NCI-H2196 (cell line): ENCODE data around the gene ZBTB46.

Source experiments
- DNase-seq: peaks from one replicate; lab custom pipeline; 2025; ENCODE audit not compliant: unreplicated experiment; lab: John Stamatoyannopoulos, UW

Gene ZBTB46

DNA sequence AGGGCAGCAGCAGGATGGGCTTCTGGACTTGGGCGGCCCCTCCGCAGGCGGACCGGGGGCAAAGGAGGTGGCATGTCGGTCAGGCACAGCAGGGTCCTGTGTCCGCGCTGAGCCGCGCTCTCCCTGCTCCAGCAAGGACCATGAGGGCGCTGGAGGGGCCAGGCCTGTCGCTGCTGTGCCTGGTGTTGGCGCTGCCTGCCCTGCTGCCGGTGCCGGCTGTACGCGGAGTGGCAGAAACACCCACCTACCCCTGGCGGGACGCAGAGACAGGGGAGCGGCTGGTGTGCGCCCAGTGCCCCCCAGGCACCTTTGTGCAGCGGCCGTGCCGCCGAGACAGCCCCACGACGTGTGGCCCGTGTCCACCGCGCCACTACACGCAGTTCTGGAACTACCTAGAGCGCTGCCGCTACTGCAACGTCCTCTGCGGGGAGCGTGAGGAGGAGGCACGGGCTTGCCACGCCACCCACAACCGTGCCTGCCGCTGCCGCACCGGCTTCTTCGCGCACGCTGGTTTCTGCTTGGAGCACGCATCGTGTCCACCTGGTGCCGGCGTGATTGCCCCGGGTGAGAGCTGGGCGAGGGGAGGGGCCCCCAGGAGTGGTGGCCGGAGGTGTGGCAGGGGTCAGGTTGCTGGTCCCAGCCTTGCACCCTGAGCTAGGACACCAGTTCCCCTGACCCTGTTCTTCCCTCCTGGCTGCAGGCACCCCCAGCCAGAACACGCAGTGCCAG lies 134.3 kb downstream of the ZBTB46 start, which contains the start of gene TNFRSF6B:
TSS of gene TNFRSF6B (plus strand) at position 25 of the 729 bp plus-strand sequence. CDS start at position 141, 116 bp downstream.
- no peak for DNase-seq

DNA sequence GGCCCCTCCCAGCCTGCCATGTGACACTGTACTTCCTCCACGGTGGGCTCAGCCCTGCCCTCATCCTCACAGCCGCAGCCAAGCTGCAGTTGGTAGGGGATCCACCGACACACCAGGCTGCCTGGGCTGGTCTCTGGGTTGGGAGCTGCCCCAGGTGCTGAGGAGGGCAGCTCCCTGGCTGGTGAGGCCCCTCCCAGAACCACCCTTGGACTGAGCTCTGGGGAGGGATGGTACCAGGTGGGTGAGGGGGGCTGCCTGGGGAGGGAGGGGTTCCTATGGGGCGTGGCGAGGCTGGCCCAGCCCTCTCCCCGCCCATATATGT lies 134.8 kb downstream of the ZBTB46 start:
- DNase-seq = no peak

DNA sequence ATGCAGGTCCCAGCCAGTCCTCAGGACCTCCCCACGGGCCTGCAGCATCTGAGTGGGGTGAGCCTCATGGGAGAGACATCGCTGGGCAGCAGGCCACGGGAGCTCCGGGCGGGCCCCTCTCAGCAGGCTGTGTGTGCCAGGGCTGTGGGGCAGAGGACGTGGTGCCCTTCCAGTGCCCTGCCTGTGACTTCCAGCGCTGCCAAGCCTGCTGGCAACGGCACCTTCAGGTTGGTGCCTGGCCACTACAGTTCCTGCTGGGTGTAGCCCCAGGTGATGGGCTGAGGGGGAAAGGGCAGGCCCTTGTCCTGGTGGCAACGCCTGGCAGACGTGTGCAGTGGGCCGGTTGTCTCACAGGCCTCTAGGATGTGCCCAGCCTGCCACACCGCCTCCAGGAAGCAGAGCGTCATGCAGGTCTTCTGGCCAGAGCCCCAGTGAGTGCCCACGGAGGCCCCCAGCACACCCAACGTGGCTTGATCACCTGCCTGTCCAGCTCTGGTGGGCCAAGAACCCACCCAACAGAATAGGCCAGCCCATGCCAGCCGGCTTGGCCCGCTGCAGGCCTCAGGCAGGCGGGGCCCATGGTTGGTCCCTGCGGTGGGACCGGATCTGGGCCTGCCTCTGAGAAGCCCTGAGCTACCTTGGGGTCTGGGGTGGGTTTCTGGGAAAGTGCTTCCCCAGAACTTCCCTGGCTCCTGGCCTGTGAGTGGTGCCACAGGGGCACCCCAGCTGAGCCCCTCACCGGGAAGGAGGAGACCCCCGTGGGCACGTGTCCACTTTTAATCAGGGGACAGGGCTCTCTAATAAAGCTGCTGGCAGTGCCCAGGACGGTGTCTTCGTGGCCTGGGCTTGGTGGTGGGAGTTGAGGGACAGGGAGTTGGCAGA lies 135.4 kb downstream of the ZBTB46 start:
- DNase-seq = no peak

DNA sequence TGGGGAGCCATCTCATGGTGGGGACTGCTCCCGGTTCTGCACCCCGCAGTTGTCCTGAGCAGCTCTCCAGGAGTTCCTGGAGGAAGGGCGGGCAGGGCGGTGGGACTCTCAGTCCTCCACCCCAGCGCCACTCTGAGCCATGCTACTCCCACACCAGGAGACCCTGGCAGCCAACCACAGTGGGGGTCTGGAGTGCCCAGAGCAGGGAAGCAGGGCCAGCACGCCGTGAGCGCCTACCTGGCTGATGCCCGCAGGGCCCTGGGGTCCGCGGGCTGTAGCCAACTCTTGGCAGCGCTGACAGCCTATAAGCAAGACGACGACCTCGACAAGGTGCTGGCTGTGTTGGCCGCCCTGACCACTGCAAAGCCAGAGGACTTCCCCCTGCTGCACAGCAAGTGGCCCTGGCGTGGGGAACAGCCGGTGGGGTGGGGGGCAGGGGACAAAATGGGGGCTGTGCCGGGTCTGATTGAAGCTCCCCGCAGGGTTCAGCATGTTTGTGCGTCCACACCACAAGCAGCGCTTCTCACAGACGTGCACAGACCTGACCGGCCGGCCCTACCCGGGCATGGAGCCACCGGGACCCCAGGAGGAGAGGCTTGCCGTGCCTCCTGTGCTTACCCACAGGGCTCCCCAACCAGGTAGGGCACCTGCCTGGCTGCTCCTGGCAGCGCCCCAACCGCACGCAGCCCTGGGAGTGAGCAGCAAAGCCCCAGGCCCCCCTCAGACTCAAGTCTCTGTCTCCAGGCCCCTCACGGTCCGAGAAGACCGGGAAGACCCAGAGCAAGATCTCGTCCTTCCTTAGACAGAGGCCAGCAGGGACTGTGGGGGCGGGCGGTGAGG lies 136.3 kb downstream of the ZBTB46 start:
- no peak for DNase-seq

DNA sequence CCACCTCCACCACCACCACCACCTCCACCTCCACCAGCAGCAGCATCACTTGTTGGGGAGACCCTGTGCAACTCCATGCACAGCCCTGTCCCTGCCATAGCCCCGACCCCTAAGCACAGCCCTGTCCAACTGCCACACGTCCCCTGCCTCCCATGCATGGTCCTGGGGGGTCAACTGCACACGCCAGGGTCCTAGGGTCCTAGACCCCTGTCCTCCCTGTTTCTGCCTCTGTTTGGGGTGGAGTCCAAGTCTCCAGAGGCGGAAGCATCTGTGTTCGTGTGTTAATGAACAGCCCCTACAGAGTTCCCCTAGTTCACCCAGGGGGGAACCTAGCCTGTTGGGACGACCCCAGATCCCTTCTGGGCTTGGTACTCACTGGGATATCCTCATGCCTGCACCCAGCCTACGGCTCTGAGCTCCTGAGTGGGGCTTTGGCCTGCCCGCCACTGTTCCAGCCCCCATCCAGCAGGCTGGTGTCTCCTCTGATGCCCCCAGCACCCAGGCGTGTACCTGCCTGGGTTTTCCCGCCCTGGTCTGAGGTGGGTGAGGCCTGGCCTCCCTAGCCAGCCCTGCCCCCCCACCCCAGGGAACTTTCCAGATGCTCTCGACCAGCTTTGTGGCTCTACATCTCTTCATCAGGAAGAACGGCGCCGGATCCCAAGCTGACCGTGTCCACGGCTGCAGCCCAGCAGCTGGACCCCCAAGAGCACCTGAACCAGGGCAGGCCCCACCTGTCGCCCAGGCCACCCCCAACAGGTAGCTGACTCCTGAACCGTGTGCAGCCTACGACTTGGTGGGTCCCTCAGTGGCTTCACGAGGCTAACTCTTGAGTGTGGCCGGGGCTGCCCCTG lies 137.1 kb downstream of the ZBTB46 start:
- no peak for DNase-seq
